Measurements from ENCODE around the gene ARMC12.

DNA sequence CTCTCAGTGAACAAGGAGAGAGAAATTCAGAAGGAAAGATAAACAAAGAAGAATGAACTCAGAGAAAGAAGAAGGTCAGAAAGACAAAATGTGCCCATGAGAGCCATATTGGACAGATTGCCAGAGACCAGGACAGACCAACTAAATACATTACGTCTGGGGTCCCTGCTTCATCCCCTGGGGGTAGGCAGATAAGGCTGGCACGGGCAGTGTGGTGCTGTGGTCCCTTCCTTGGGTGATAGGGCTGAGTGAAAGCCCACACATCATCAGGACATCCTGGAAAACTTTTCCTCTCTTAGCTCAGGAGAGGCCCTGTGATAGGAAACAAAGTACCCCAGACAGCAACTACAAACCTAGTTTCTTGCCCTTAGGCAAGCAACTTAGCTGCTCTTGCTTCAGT lies 13.2 kb upstream of the ARMC12 start:
- TF ChIP-seq, protein P1, sequence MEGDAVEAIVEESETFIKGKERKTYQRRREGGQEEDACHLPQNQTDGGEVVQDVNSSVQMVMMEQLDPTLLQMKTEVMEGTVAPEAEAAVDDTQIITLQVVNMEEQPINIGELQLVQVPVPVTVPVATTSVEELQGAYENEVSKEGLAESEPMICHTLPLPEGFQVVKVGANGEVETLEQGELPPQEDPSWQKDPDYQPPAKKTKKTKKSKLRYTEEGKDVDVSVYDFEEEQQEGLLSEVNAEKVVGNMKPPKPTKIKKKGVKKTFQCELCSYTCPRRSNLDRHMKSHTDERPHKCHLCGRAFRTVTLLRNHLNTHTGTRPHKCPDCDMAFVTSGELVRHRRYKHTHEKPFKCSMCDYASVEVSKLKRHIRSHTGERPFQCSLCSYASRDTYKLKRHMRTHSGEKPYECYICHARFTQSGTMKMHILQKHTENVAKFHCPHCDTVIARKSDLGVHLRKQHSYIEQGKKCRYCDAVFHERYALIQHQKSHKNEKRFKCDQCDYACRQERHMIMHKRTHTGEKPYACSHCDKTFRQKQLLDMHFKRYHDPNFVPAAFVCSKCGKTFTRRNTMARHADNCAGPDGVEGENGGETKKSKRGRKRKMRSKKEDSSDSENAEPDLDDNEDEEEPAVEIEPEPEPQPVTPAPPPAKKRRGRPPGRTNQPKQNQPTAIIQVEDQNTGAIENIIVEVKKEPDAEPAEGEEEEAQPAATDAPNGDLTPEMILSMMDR (IDR thresholded peaks at IDR 0.05), result no peak
- TF ChIP-seq EZH2 (IDR thresholded peaks at IDR 0.05) (no peak), EZH2phosphoT487 (IDR thresholded peaks at IDR 0.05) (no peak)

All from neural progenitor cell (in vitro differentiated cells).